ENCODE data around the gene CEP63. TPM values are rescaled to one million over a fixed set of nuclear protein-coding genes. Genes with fewer than 3 reads are reported as not detected.

CEP63 gene
- total RNA-seq, 2 experiments from 2014 or later = 25.3 to 27.0 TPM

DNA sequence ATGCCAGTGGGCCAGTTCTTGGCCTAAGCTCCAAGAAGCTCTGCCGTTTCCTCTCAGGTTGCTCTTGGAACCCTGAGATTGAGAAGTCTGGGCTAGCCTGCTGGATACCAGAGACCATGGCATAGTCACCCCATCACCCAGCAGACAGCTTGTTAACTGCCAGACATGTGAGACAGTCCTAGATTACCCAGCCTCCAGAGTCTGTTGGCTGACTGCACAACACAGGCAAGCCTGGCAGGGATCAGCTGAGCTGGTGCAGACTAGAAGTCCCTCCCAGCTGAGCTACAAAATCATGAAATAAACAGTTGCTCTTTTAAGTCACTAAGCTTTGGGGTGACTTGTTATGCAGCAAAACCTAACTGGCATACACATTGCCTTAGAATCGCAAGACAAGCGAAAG is 5.3 kb upstream of the CEP63 start:
- Mint-ChIP-seq H3K27me3 (no peaks in the 10 kb centered on the region), H3K4me1 (ENCODE audit: low read depth) (peaks cover 20% of the 10 kb centered on the region), H3K36me3 (ENCODE audit: low read depth) (peaks cover 42% of the 10 kb centered on the region), H3K9me3 (no peaks in the 10 kb centered on the region), H3K4me3 (no peak overlapping the region), H3K27ac (no peak overlapping the region)
- CTCF ChIA-PET = interaction anchor here (1.0 to 8.0 kb wide), 6 partner anchors 6 to 172 kb away, joined by 3 to 68 read pairs (median 4); no protein-coding TSS in a partner anchor
- ATAC-seq = no peak
- no peak for DNase-seq
- POLR2A ChIA-PET = no interaction called here
- TF ChIP-seq, protein P1, sequence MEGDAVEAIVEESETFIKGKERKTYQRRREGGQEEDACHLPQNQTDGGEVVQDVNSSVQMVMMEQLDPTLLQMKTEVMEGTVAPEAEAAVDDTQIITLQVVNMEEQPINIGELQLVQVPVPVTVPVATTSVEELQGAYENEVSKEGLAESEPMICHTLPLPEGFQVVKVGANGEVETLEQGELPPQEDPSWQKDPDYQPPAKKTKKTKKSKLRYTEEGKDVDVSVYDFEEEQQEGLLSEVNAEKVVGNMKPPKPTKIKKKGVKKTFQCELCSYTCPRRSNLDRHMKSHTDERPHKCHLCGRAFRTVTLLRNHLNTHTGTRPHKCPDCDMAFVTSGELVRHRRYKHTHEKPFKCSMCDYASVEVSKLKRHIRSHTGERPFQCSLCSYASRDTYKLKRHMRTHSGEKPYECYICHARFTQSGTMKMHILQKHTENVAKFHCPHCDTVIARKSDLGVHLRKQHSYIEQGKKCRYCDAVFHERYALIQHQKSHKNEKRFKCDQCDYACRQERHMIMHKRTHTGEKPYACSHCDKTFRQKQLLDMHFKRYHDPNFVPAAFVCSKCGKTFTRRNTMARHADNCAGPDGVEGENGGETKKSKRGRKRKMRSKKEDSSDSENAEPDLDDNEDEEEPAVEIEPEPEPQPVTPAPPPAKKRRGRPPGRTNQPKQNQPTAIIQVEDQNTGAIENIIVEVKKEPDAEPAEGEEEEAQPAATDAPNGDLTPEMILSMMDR (IDR thresholded peaks at IDR 0.05) = no peak
- intact Hi-C loops (cut with micrococcal nuclease) = no loop called here

DNA sequence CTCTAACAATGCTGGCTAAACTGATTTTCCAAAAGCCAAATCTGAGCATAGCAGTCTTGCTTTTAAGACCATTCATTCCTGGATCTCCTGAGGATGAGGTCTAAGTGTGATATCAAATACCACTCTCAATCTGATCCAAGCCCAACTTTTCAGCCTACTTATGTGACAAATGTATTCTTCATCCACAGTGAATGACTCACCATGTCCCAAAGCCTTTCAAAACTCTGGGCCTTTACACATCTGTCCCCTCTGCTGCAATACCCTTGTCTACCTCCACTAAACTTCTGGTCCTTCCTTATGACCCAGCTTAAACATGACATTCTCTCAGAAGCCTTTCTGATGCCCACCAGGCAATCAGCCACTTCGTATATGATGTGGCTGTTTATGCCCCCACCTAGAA is 4.7 kb upstream of the CEP63 start:
- Mint-ChIP-seq H3K27me3 (no peaks in the 10 kb centered on the region), H3K4me3 (no peak overlapping the region), H3K36me3 (ENCODE audit: low read depth) (peaks cover 44% of the 10 kb centered on the region), H3K27ac (no peak overlapping the region), H3K4me1 (ENCODE audit: low read depth) (peaks cover 20% of the 10 kb centered on the region), H3K9me3 (no peaks in the 10 kb centered on the region)
- no peak for ATAC-seq
- intact Hi-C loops (cut with micrococcal nuclease) = no loop called here
- CTCF ChIA-PET = interaction anchor here (1.1 to 8.0 kb wide), 6 partner anchors 7 to 176 kb away, joined by 3 to 68 read pairs (median 4); no protein-coding TSS in a partner anchor
- TF ChIP-seq, protein P1 (IDR thresholded peaks at IDR 0.05) = no peak
- POLR2A ChIA-PET = interaction anchor here (0.6 kb wide), 1 partner anchor 10 kb away, joined by 5 read pairs; no protein-coding TSS in a partner anchor
- DNase-seq = no peak

DNA sequence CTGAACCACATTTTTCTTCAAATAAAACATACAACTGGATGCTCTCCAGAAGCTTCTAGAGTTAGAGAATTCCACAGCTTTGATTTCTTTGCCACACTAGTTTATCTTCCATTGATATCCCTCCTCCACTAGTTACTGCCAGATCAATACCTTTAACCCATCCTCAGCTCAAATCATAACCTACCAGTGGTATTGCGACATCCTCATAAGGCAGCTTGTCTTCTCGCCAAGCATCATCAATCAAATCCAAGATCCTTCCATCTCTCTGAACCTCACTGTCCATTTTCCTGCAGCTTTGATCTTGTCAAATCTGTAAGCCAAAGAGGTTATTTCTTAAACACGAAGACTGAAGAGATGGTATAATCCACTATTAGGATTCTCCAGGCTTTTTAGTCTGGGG is 3.2 kb upstream of the CEP63 start:
- Mint-ChIP-seq H3K4me3 (no peak overlapping the region), H3K4me1 (ENCODE audit: low read depth) (peaks cover 26% of the 10 kb centered on the region), H3K27ac (peak overlapping the region; percentile 4), H3K27me3 (no peaks in the 10 kb centered on the region), H3K36me3 (ENCODE audit: low read depth) (peaks cover 45% of the 10 kb centered on the region), H3K9me3 (no peaks in the 10 kb centered on the region)
- TF ChIP-seq, protein P1 (IDR thresholded peaks at IDR 0.05) = no peak
- ChIA-PET POLR2A (no interaction called here), CTCF (interaction anchor here (0.8 to 8.0 kb wide), 9 partner anchors 8 to 290 kb away, joined by 3 to 68 read pairs (median 4); no protein-coding TSS in a partner anchor)
- ATAC-seq (no peak), DNase-seq (no peak)
- intact Hi-C loops (cut with micrococcal nuclease) = no loop called here

DNA sequence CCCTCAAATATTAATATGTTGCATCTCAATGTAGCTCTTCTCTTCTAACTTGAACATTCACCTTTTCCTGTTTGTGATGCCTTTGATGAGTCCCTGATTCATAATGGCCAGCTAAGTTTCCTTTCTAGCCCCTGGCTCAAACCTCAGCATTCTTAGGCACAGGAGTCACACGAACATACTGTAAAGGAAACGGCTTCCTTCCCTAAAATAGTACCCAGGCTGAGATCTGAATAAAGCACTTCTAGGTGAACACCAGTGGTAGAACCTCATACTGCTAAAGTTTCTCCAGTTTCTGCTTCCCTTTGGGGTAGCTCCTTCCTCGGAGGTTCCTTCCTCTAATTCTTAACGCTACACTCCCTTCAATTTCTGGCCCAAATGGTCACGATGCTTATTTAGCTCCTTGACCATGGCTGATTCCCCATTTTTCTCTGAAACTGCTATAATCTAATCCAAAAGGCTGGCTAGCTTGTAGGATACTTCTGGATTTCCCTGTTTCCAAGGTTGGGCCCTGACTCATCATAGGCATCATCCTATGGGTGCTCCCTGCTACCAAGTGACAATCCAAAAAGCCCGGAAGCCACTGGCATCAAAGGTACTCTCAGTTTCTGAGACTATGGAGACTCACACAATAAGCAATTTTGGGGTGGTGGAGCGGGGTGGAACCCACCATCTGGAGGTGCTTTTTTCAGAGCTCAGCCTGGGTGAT is 2.5 kb upstream of the CEP63 start:
- TF ChIP-seq, protein P1 (IDR thresholded peaks at IDR 0.05) = no peak
- ATAC-seq (no peak), DNase-seq (no peak)
- H3K4me3 Mint-ChIP-seq = peak overlapping the region; percentile 91
- peak overlapping the region; percentile 4 for H3K27ac Mint-ChIP-seq
- ChIA-PET POLR2A (no interaction called here), CTCF (interaction anchor here (1.2 to 8.0 kb wide), 7 partner anchors 9 to 311 kb away, joined by 3 to 68 read pairs (median 6); no protein-coding TSS in a partner anchor)
- H3K27me3 Mint-ChIP-seq = no peaks in the 10 kb centered on the region
- no peaks in the 10 kb centered on the region for H3K9me3 Mint-ChIP-seq
- peaks cover 33% of the 10 kb centered on the region for H3K4me1 Mint-ChIP-seq (ENCODE audit: low read depth)
- intact Hi-C loops (cut with micrococcal nuclease) = no loop called here
- H3K36me3 Mint-ChIP-seq (ENCODE audit: low read depth) = peaks cover 47% of the 10 kb centered on the region

All from activated CD8-positive, alpha-beta T cell treated with anti-CD3 and anti-CD28 coated beads for 36 hours (primary cell).